GM10248 (cell line): Measurements from ENCODE around the gene SREBF1.

Experiments used
- CTCF ChIA-PET: fragments of 300-600 bp; sonication (Branson Sonifier 250); formaldehyde crosslinking; extraction: SDS; loops from one replicate; lab custom pipeline; 2021; ENCODE audit warnings: antibody characterized with exemption; lab: Yijun Ruan, JAX
- POLR2A ChIA-PET: fragments of 350-650 bp; sonication (Branson Sonifier 250); formaldehyde crosslinking; extraction: SDS; loops from one replicate; lab custom pipeline; 2020; ENCODE audit warnings: antibody characterized with exemption; lab: Yijun Ruan, JAX
- DNase-seq: peaks from one replicate; pipeline ENCODE4 v3.0.0; 2012; ENCODE audit errors: extremely low spot score
- CTCF ChIP-seq: IDR thresholded peaks from 2 replicates; pipeline ENCODE4 v1.5.1; 2012; ENCODE audit warnings: mild to moderate bottlenecking, low read depth; ENCODE audit errors: extremely low read depth, missing control alignments, control extremely low read depth

Gene SREBF1

GRCh38 chr17:17830740-17831207, 6.0 kb downstream of the SREBF1 start:
- no peak for TF ChIP-seq CTCF
- ChIA-PET POLR2A (no interaction called here), CTCF (interaction anchor here (1.0 to 2.3 kb wide), 5 partner anchors 8 to 88 kb away, joined by 3 to 8 read pairs (median 4); no protein-coding TSS in a partner anchor)
- DNase-seq, result no peak

GRCh38 chr17:17830269-17830567, 6.6 kb downstream of the SREBF1 start:
- no peak for TF ChIP-seq CTCF
- ChIA-PET POLR2A (no interaction called here), CTCF (interaction anchor here (1.0 to 2.3 kb wide), 4 partner anchors 8 to 19 kb away, joined by 3 to 8 read pairs (median 4); no protein-coding TSS in a partner anchor)
- DNase-seq, result no peak

- no peak for DNase-seq
- TF ChIP-seq CTCF, result no peak
- ChIA-PET CTCF (interaction anchor here (0.8 to 2.0 kb wide), 4 partner anchors 13 to 21 kb away, joined by 3 to 11 read pairs (median 4); no protein-coding TSS in a partner anchor), POLR2A (interaction anchor here (0.6 to 3.2 kb wide), 3 partner anchors 8 to 846 kb away, joined by 3 to 24 read pairs (median 15); partner anchors contain the start of gene SREBF1)
Observed at GRCh38 chr17:17827826-17828621, 8.8 kb downstream of the SREBF1 start.

GRCh38 chr17:17826942-17827785, 9.6 kb downstream of the SREBF1 start:
- ChIA-PET CTCF (interaction anchor here (1.2 to 2.0 kb wide), 5 partner anchors 12 to 33 kb away, joined by 3 to 11 read pairs (median 4); no protein-coding TSS in a partner anchor), POLR2A (interaction anchor here (0.6 to 3.2 kb wide), 4 partner anchors 9 to 847 kb away, joined by 3 to 24 read pairs (median 9); partner anchors contain the start of gene SREBF1)
- no peak for DNase-seq
- TF ChIP-seq CTCF, result no peak

GRCh38 chr17:17826342-17826713, 10.5 kb downstream of the SREBF1 start:
- no peak for DNase-seq
- ChIA-PET CTCF (interaction anchor here (1.3 to 2.0 kb wide), 3 partner anchors 15 to 33 kb away, joined by 3 to 6 read pairs (median 4); no protein-coding TSS in a partner anchor), POLR2A (interaction anchor here (3.2 kb wide), 1 partner anchor 10 kb away, joined by 24 read pairs; the partner anchor contains the start of gene SREBF1)
- no peak for TF ChIP-seq CTCF
